ENCODE results near the gene CHRNA4.

DNA sequence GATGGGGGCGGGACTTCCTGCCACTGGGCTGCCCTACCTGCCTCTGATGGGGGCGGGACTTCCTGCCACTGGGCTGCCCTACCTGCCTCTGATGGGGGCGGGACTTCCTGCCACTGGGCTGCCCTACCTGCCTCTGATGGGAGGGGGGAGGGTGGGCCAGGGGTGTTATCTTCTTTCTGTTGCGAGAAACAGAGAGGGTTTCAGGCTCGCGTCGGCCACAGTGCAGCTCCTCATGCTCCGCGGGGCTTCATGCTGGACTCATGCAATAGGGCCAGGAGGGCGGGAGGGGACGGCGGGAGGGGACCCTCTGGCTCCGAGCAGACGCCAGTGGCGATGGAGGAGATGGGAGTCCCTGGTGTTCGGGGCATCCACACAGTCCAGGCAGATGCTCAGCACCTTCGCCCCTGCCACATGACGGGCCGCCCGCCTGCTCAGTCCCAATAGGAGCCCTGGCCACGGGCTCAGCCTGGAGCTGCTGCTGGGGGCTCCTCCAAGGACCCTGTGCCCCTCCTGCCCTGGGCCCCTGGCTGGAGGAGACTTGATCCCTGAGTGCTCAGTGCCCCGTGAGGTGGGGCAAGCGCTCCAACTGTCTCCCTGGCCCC is 48.8 kb upstream of the CHRNA4 start:
- TF ChIP-seq CTCF (IDR thresholded peaks at IDR 0.05; ENCODE audit: low read depth, low read length) (no peak), EZH2phosphoT487 (IDR thresholded peaks at IDR 0.05; ENCODE audit: low read depth) (no peak)

Measured in OCI-LY3 (cell line).